Activated CD8-positive, alpha-beta memory T cell treated with anti-CD3 and anti-CD28 coated beads, Interleukin-2, amount 10 ng/mL, durations not matched to agents 7 days and 5 days (primary cell): ENCODE data around the gene MUC5AC. TPM values are rescaled to one million over a fixed set of nuclear protein-coding genes. Genes with fewer than 3 reads are reported as not detected.
A peak's percentile ranks its signal among the peaks of the same experiment; 100 is the strongest.

ENCODE experiments used
- ATAC-seq: fragments of 150-1000 bp; cut with Tn5 transposase; one replicate; pipeline ENCODE4 v1.10.0; 2021; ENCODE audit warnings: moderate library complexity
- CTCF ChIA-PET: fragments of 350-600 bp; sonication (Branson Sonifier 250); formaldehyde crosslinking; loops from one replicate; lab custom pipeline; 2021; ENCODE audit warnings: antibody characterized with exemption; lab: Charles Lee
- DNase-seq: peaks from one replicate; pipeline ENCODE4 v3.0.0-alpha.2; 2020
- H3K27ac Mint-ChIP-seq: one replicate; pipeline ENCODE4 v1.8.0; 2021; ENCODE audit warnings: mild to moderate bottlenecking, mixed read lengths
- H3K27me3 Mint-ChIP-seq: one replicate; pipeline ENCODE4 v1.8.0; 2021; ENCODE audit warnings: mixed read lengths
- H3K36me3 Mint-ChIP-seq: one replicate; pipeline ENCODE4 v1.8.0; 2021; ENCODE audit warnings: mild to moderate bottlenecking, mixed read lengths
- H3K4me1 Mint-ChIP-seq: one replicate; pipeline ENCODE4 v1.8.0; 2021; ENCODE audit warnings: mixed read lengths
- H3K4me3 Mint-ChIP-seq: one replicate; pipeline ENCODE4 v1.8.0; 2021; ENCODE audit warnings: mild to moderate bottlenecking, moderate library complexity, mixed read lengths
- H3K9me3 Mint-ChIP-seq: one replicate; pipeline ENCODE4 v1.8.0; 2022; ENCODE audit warnings: low read depth, mixed read lengths
- total RNA-seq, 2 experiments: library from RNA; stranded (reverse); gene quantifications; one replicate each; pipeline ENCODE4 v1.2.3, GENCODE V29; 2021

Gene MUC5AC
- total RNA-seq, 2 experiments from 2014 or later: not detected

DNA sequence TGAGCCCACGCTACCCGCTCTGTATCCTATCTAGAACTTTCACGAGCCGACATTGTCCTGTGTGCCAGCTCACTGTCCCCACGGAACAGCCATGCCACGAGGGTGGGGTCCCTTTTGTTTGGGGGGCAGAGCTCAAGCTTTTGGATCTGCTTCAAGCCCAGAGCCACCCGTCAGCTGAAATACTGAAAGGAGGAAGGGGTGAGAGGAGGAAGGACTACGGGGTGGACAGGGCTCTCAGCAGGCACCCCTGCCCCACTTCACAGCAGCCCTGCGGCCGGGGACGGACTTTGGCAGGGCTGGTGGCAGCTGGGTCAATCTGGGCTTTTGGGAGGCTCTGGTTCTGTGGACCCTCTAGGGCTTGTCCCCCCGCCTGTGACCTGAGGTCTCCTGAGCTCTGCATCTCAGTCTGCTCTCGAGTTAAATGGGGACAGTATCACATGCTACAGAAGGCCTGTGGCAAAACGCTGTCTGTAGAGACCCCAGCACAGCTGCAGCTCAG lies 30.0 kb upstream of the MUC5AC start:
- Mint-ChIP-seq H3K27me3 (no peaks in the 10 kb centered on the region), H3K4me1 (no peaks in the 10 kb centered on the region), H3K4me3 (no peak overlapping the region), H3K36me3 (peaks cover 2% of the 10 kb centered on the region), H3K27ac (no peak overlapping the region), H3K9me3 (peaks cover 10% of the 10 kb centered on the region)
- CTCF ChIA-PET: no interaction called here
- ATAC-seq: no peak
- no peak for DNase-seq

- CTCF ChIA-PET: no interaction called here
- H3K27ac Mint-ChIP-seq: no peak overlapping the region
- no peaks in the 10 kb centered on the region for H3K4me1 Mint-ChIP-seq
- peaks cover 10% of the 10 kb centered on the region for H3K9me3 Mint-ChIP-seq
- ATAC-seq (no peak), DNase-seq (no peak)
- H3K27me3 Mint-ChIP-seq: no peaks in the 10 kb centered on the region
- no peak overlapping the region for H3K4me3 Mint-ChIP-seq
- H3K36me3 Mint-ChIP-seq: peaks cover 2% of the 10 kb centered on the region
Measured at GRCh38 chr11:1128311-1129142, 29.2 kb upstream of the MUC5AC start.

GRCh38 chr11:1129143-1129610 lies 28.6 kb upstream of the MUC5AC start:
- Mint-ChIP-seq H3K9me3 (peaks cover 8% of the 10 kb centered on the region), H3K36me3 (peaks cover 1% of the 10 kb centered on the region), H3K4me3 (no peak overlapping the region), H3K27ac (no peak overlapping the region), H3K27me3 (no peaks in the 10 kb centered on the region), H3K4me1 (no peaks in the 10 kb centered on the region)
- DNase-seq (no peak), ATAC-seq (no peak)
- CTCF ChIA-PET: no interaction called here

- no peaks in the 10 kb centered on the region for H3K27me3 Mint-ChIP-seq
- no peak for ATAC-seq
- CTCF ChIA-PET: no interaction called here
- H3K4me3 Mint-ChIP-seq: no peak overlapping the region
- H3K9me3 Mint-ChIP-seq: peaks cover 7% of the 10 kb centered on the region
- no peak overlapping the region for H3K27ac Mint-ChIP-seq
- H3K36me3 Mint-ChIP-seq: no peaks in the 10 kb centered on the region
- H3K4me1 Mint-ChIP-seq: no peaks in the 10 kb centered on the region
- DNase-seq: no peak
Measured at GRCh38 chr11:1129611-1130160, 28.1 kb upstream of the MUC5AC start.

DNA sequence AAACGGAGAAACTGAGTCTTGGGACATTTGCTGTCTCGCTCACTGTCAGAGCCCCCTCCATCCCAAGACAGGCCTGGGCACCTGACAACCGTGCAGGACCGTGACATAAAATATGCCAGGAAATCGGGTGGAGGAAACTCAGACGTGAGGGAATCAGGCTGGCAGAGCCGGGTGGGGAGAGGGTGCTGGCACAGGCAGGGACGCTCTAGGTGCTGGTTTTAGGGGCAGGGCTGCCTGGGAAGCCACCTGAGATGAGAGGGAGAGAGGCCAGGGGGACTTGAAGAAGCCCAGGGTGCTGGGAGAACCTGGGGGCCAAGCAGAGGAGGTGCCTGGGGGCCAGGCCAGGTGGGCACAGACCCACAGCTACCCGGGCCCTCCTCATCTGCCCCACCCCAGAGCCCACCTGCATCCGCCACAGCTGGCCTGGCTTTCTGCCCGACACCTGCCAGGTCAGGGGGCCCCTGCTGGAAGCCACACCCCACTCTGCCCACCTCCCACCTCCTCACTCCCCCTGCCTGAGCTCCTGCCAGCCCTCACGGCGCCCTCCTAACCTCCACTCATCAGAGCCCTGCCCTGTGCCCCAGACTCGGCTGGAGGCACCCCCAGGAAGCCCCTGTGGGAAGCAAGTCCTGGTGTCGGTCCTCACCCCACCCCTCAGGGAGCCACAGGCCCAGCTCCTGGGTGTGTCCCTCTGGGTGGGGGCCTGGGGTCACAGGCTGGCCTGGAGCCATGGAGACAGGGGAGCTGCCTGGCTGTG lies 27.3 kb upstream of the MUC5AC start:
- H3K4me3 Mint-ChIP-seq: no peak overlapping the region
- ATAC-seq (no peak), DNase-seq (peak; percentile 30)
- no peaks in the 10 kb centered on the region for H3K27me3 Mint-ChIP-seq
- CTCF ChIA-PET: no interaction called here
- no peaks in the 10 kb centered on the region for H3K4me1 Mint-ChIP-seq
- H3K27ac Mint-ChIP-seq: no peak overlapping the region
- H3K9me3 Mint-ChIP-seq: peaks cover 9% of the 10 kb centered on the region
- H3K36me3 Mint-ChIP-seq: no peaks in the 10 kb centered on the region

DNA sequence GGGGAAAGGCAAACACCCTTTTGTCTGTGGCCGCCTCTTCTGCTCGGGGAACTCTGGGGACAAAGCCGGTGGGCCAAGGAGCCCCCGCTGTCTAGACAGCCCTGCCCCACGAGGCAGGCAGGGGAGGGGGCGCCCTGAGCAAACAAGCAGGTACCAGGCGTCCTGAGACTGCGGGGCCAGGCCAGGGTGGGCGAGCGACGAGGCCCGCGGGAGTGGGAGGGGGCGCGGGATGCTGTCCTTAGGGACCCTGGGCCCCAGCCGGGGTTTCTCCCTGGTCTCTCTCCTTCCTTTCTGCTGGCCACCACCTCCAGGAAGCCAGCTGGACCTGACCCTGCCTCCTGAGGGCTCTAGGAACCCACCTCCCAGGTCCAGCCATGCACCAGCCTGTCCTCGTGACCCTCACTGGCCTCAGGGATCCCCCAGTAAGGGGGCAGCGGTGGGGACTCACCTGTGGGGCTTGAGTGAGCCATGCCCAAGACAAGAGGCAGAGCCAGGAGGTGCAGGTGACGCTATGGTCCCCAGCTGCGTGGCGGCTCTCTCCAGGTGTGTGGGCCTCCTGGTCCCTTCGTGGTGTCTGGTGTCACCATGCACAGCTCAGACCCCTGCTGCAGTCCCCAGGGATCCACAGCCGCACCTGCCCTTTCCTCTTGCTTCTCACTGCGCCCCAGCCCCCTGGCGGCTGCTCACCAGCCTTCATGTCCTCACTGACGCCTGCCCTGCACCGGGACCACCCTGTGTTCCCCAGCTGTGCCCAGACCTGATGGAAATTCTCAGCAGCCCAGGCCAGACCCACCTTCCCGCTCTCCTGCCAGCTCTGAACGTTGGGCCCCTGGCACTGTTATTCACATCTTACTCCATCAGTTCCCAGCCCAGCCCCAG lies 26.5 kb upstream of the MUC5AC start:
- no peak overlapping the region for H3K4me3 Mint-ChIP-seq
- no peaks in the 10 kb centered on the region for H3K4me1 Mint-ChIP-seq
- peak; percentile 18 for DNase-seq
- CTCF ChIA-PET: no interaction called here
- no peak for ATAC-seq
- H3K27me3 Mint-ChIP-seq: no peaks in the 10 kb centered on the region
- peaks cover 9% of the 10 kb centered on the region for H3K9me3 Mint-ChIP-seq
- H3K27ac Mint-ChIP-seq: no peak overlapping the region
- H3K36me3 Mint-ChIP-seq: no peaks in the 10 kb centered on the region

- ATAC-seq (no peak), DNase-seq (no peak)
- peaks cover 3% of the 10 kb centered on the region for H3K27me3 Mint-ChIP-seq
- H3K4me3 Mint-ChIP-seq: no peak overlapping the region
- H3K9me3 Mint-ChIP-seq: peaks cover 9% of the 10 kb centered on the region
- H3K27ac Mint-ChIP-seq: no peak overlapping the region
- H3K36me3 Mint-ChIP-seq: no peaks in the 10 kb centered on the region
- CTCF ChIA-PET: interaction anchor here (1.0 kb wide), 1 partner anchor 440 kb away, joined by 3 read pairs; no protein-coding TSS in a partner anchor
- H3K4me1 Mint-ChIP-seq: peaks cover 3% of the 10 kb centered on the region
Measured at GRCh38 chr11:1134848-1135445, 22.8 kb upstream of the MUC5AC start.

GRCh38 chr11:1138097-1138496 lies 19.7 kb upstream of the MUC5AC start:
- H3K4me3 Mint-ChIP-seq: no peak overlapping the region
- peaks cover 3% of the 10 kb centered on the region for H3K27me3 Mint-ChIP-seq
- H3K4me1 Mint-ChIP-seq: peaks cover 3% of the 10 kb centered on the region
- CTCF ChIA-PET: no interaction called here
- H3K27ac Mint-ChIP-seq: no peak overlapping the region
- no peak for ATAC-seq
- H3K36me3 Mint-ChIP-seq: no peaks in the 10 kb centered on the region
- peak; percentile 31 for DNase-seq
- peaks cover 19% of the 10 kb centered on the region for H3K9me3 Mint-ChIP-seq

- peak; percentile 28 for DNase-seq
- H3K4me1 Mint-ChIP-seq: peaks cover 3% of the 10 kb centered on the region
- no peak overlapping the region for H3K27ac Mint-ChIP-seq
- peaks cover 3% of the 10 kb centered on the region for H3K27me3 Mint-ChIP-seq
- CTCF ChIA-PET: no interaction called here
- no peaks in the 10 kb centered on the region for H3K36me3 Mint-ChIP-seq
- no peak overlapping the region for H3K4me3 Mint-ChIP-seq
- ATAC-seq: no peak
- peaks cover 21% of the 10 kb centered on the region for H3K9me3 Mint-ChIP-seq
Measured at GRCh38 chr11:1139441-1140083, 18.2 kb upstream of the MUC5AC start.

GRCh38 chr11:1140642-1141490 lies 16.9 kb upstream of the MUC5AC start:
- no peak for ATAC-seq
- peaks cover 17% of the 10 kb centered on the region for H3K9me3 Mint-ChIP-seq
- no peak overlapping the region for H3K27ac Mint-ChIP-seq
- peaks cover 3% of the 10 kb centered on the region for H3K27me3 Mint-ChIP-seq
- no peaks in the 10 kb centered on the region for H3K36me3 Mint-ChIP-seq
- no peak for DNase-seq
- peaks cover 3% of the 10 kb centered on the region for H3K4me1 Mint-ChIP-seq
- CTCF ChIA-PET: no interaction called here
- no peak overlapping the region for H3K4me3 Mint-ChIP-seq

- CTCF ChIA-PET: no interaction called here
- DNase-seq: no peak
Measured at GRCh38 chr11:1146365-1146764, 11.4 kb upstream of the MUC5AC start.

More at GRCh38 chr11:1146365-1146764, 11.4 kb upstream of the MUC5AC start:
- no peak for ATAC-seq
- Mint-ChIP-seq H3K9me3 (peaks cover 28% of the 10 kb centered on the region), H3K36me3 (no peaks in the 10 kb centered on the region), H3K4me1 (no peaks in the 10 kb centered on the region), H3K27me3 (peaks cover 4% of the 10 kb centered on the region), H3K27ac (no peak overlapping the region), H3K4me3 (no peak overlapping the region)
